IMR-90 (cell line): ENCODE results near the gene SLC26A6. TPM values are rescaled to one million over a fixed set of nuclear protein-coding genes. Genes with fewer than 3 reads are reported as not detected.

Experiments used
- ATAC-seq: fragments of 200-7000 bp; cut with Tn5 transposase; 2 replicates; pipeline ENCODE4 v1.9.1; 2020; ENCODE audit warnings: low read depth, mild to moderate bottlenecking, moderate library complexity
- BruUV-seq: library from RNA; stranded (reverse); fragments of 400-500 nt; replicated peaks from 2 replicates; lab custom pipeline; 2021; lab: Mats Ljungman, UMichigan
- CTCF ChIA-PET: fragments of 300-600 bp; formaldehyde crosslinking; extraction: SDS; loops from one replicate; lab custom pipeline; 2021; ENCODE audit warnings: antibody characterized with exemption; lab: Yijun Ruan, JAX
- POLR2A ChIA-PET: fragments of 300-600 bp; sonication (Branson Sonifier 250); formaldehyde crosslinking; loops from one replicate; lab custom pipeline; 2022; ENCODE audit warnings: antibody characterized with exemption; ENCODE audit not compliant: unreplicated experiment; lab: Charles Lee
- DNase-seq: peaks from one replicate; pipeline ENCODE4 v3.0.0; 2013
- H2AFZ ChIP-seq: replicated peaks from 2 replicates; pipeline ENCODE3; 2013; ENCODE audit warnings: low read length, mild to moderate bottlenecking; ENCODE audit not compliant: poor library complexity
- H2AK5ac ChIP-seq: 2 replicates; pipeline ENCODE4 v1.6.1; 2013; ENCODE audit warnings: low read depth, low read length, inconsistent platforms
- H2AK9ac ChIP-seq: replicated peaks from 2 replicates; pipeline ENCODE3; 2013; ENCODE audit warnings: mild to moderate bottlenecking, low read depth, low read length, moderate library complexity; ENCODE audit not compliant: poor library complexity
- H2BK120ac ChIP-seq: 2 replicates; pipeline ENCODE4 v1.6.1; 2013; ENCODE audit warnings: low read depth, low read length, inconsistent platforms
- H2BK15ac ChIP-seq: 3 replicates; pipeline ENCODE4 v1.6.1; 2013; ENCODE audit warnings: low read depth, low read length, inconsistent platforms
- H2BK20ac ChIP-seq: 2 replicates; pipeline ENCODE4 v1.6.1; 2013; ENCODE audit warnings: low read depth, mild to moderate bottlenecking, inconsistent platforms, low read length, moderate library complexity
- H2BK5ac ChIP-seq: 2 replicates; pipeline ENCODE4 v1.6.1; 2013; ENCODE audit warnings: mild to moderate bottlenecking, low read depth, low read length, inconsistent platforms; ENCODE audit not compliant: poor library complexity, severe bottlenecking
- H3K14ac ChIP-seq: replicated peaks from 2 replicates; pipeline ENCODE4 v1.6.1; 2013; ENCODE audit warnings: low read depth, low read length, inconsistent platforms
- H3K18ac ChIP-seq: 2 replicates; pipeline ENCODE4 v1.6.1; 2013; ENCODE audit warnings: low read depth, low read length, control low read depth
- H3K23ac ChIP-seq: 2 replicates; pipeline ENCODE4 v1.6.1; 2013; ENCODE audit warnings: low read depth, low read length, inconsistent platforms
- H3K27ac ChIP-seq: 2 replicates; pipeline ENCODE4 v1.5.1; 2013; ENCODE audit warnings: mild to moderate bottlenecking, control low read depth, low read length; ENCODE audit not compliant: insufficient read depth
- H3K27me3 ChIP-seq: 2 replicates; pipeline ENCODE4 v1.6.1; 2013; ENCODE audit warnings: low read length; ENCODE audit not compliant: control insufficient read depth, insufficient read depth
- H3K36me3 ChIP-seq: 2 replicates; pipeline ENCODE4 v1.6.1; 2013; ENCODE audit warnings: low read length, mixed read lengths; ENCODE audit not compliant: control insufficient read depth, insufficient read depth
- H3K4ac ChIP-seq: 2 replicates; pipeline ENCODE4 v1.6.1; 2013; ENCODE audit warnings: low read depth, low read length, inconsistent platforms
- H3K4me1 ChIP-seq: 2 replicates; pipeline ENCODE4 v1.6.1; 2013; ENCODE audit warnings: low read length, mixed read lengths; ENCODE audit not compliant: control insufficient read depth, insufficient read depth
- H3K4me2 ChIP-seq: 2 replicates; pipeline ENCODE4 v1.6.1; 2013; ENCODE audit warnings: low read depth, mild to moderate bottlenecking, control low read depth, low read length, moderate library complexity
- H3K4me3 ChIP-seq: 2 replicates; pipeline ENCODE4 v1.5.1; 2013; ENCODE audit warnings: low read depth, mild to moderate bottlenecking, control low read depth, low read length, moderate library complexity; ENCODE audit not compliant: insufficient read depth
- H3K56ac ChIP-seq: 2 replicates; pipeline ENCODE4 v1.6.1; 2013; ENCODE audit warnings: low read length, inconsistent platforms; ENCODE audit not compliant: insufficient read depth; ENCODE audit errors: extremely low read depth
- H3K79me1 ChIP-seq, 2 experiments: 2 replicates each; pipeline ENCODE4 v1.6.1; 2013; ENCODE audit warnings: low read length in 2 of 2, inconsistent platforms in 1 of 2, low read depth in 1 of 2
- H3K9ac ChIP-seq: 2 replicates; pipeline ENCODE4 v1.6.1; 2013; ENCODE audit warnings: low read depth, low read length, control low read depth
- H3K9me1 ChIP-seq: 2 replicates; pipeline ENCODE4 v1.6.1; 2013; ENCODE audit warnings: low read length, inconsistent platforms; ENCODE audit not compliant: insufficient read depth
- H3K9me3 ChIP-seq: 2 replicates; pipeline ENCODE4 v1.6.1; 2013; ENCODE audit warnings: low read length; ENCODE audit not compliant: control insufficient read depth, insufficient read depth
- H4K20me1 ChIP-seq: 2 replicates; pipeline ENCODE4 v1.6.1; 2013; ENCODE audit warnings: low read length, inconsistent platforms; ENCODE audit not compliant: insufficient read depth
- H4K5ac ChIP-seq: 2 replicates; pipeline ENCODE4 v1.6.1; 2013; ENCODE audit warnings: mild to moderate bottlenecking, low read depth, low read length, control low read depth
- H4K8ac ChIP-seq, 2 experiments: 2 replicates each; pipeline ENCODE4 v1.6.1; 2013; ENCODE audit warnings: low read depth in 2 of 2, low read length in 2 of 2, control low read depth in 1 of 2, inconsistent platforms in 1 of 2
- H4K91ac ChIP-seq: 2 replicates; pipeline ENCODE4 v1.6.1; 2013; ENCODE audit warnings: low read depth, low read length, inconsistent platforms; ENCODE audit not compliant: insufficient read depth
- BHLHE40 ChIP-seq: fragments of 150-350 bp; IDR thresholded peaks from 2 replicates; pipeline ENCODE4 v1.6.1; 2016; ENCODE audit warnings: mild to moderate bottlenecking, low read depth, low read length
- NFE2L2 ChIP-seq: fragments of 150-350 bp; IDR thresholded peaks from 2 replicates; pipeline ENCODE4 v1.6.1; 2016; ENCODE audit warnings: low read depth, mild to moderate bottlenecking, low read length
- RAD21 ChIP-seq: IDR thresholded peaks from 2 replicates; pipeline ENCODE4 v1.6.1; 2012; ENCODE audit warnings: low read length, improper control_type of control experiment
- RCOR1 ChIP-seq: IDR thresholded peaks from 2 replicates; pipeline ENCODE4 v1.6.1; 2012; ENCODE audit warnings: mild to moderate bottlenecking, low read length, improper control_type of control experiment; ENCODE audit not compliant: insufficient replicate concordance
- WGBS, 2 experiments: methylation state at CpG; one replicate each; pipeline versions ENCODE4 v1.1.5 to v1.1.7; 2013; ENCODE audit warnings: missing lambda C conversion rate in 2 of 2; ENCODE audit not compliant: insufficient read length in 1 of 2; ENCODE audit errors: extremely low coverage in 2 of 2; 5-methylcytosine and 5-hydroxymethylcytosine counted together
- dilution Hi-C: fragments of 300-500 bp; cut with HindIII; formaldehyde crosslinking; loops from one replicate; pipeline ENCODE4 v1.14.3; 2018; ENCODE audit warnings: low sequenced_read_pairs; ENCODE audit not compliant: unreplicated experiment
- in situ Hi-C: fragments of 300-500 bp; cut with MboI; formaldehyde crosslinking; loops from 3 replicates; pipeline ENCODE4 v1.14.3; 2019; ENCODE audit warnings: low sequenced_read_pairs, inconsistent platforms, mixed read lengths
- intact Hi-C: fragments of 100-400 bp; cut with micrococcal nuclease; formaldehyde crosslinking; loops from 2 replicates; pipeline ENCODE4 v1.10.0; 2022
- polyA plus RNA-seq, 3 experiments: library from polyadenylated mRNA; depleted of rRNA; stranded (reverse); fragments of >200 nt; gene quantifications; 2 replicates each; pipeline ENCODE4 v1.2.3, GENCODE V29; 2012; ENCODE audit warnings: low replicate concordance in 1 of 3
- total RNA-seq: library from RNA; depleted of rRNA; stranded (reverse); fragments of >200 nt; gene quantifications from 2 replicates; pipeline ENCODE4 v1.2.3, GENCODE V29; 2012

Gene SLC26A6
- total and polyA plus RNA-seq, 2 of the 4 experiments (the other 2 are of a cell fraction), result 11.8 to 34.3 TPM

- CTCF ChIA-PET, result no interaction called here
Measured at GRCh38 chr3:48679411-48680391, 44.4 kb upstream of the SLC26A6 start.

More at GRCh38 chr3:48679411-48680391, 44.4 kb upstream of the SLC26A6 start:
- H2BK120ac ChIP-seq, result no peak overlapping the region; the same call in 1 of the 2 replicates
- H2AFZ ChIP-seq, result no peak overlapping the region
- H3K14ac ChIP-seq, result no peak overlapping the region
- no TSS peak for BruUV-seq
- DNase-seq, result no peak
- no peak overlapping the region for H4K91ac ChIP-seq
- no peak overlapping the region for H2BK15ac ChIP-seq
- H3K4me1 ChIP-seq, result peaks cover 31% of the 10 kb centered on the region
- H3K9me3 ChIP-seq, result no peaks in the 10 kb centered on the region
- WGBS, 2 experiments, result 94% methylated on average over 3 of the region's 20 CpGs; no CpG with 5 or more reads in 1 of the 2 experiments
- H3K56ac ChIP-seq, result no peak overlapping the region
- TF ChIP-seq NFE2L2, result peak; percentile 9; the same call in 1 of the 2 replicates
- no peak for TF ChIP-seq BHLHE40
- no peak for TF ChIP-seq RCOR1
- TF ChIP-seq RAD21, result no peak
- peaks cover 14 to 60% of the 10 kb centered on the region in 2 experiments; a peak in 3 of 4 replicates for H3K79me1 ChIP-seq
- H4K5ac ChIP-seq, result no peak overlapping the region
- H3K36me3 ChIP-seq, result peaks cover 64% of the 10 kb centered on the region
- POLR2A ChIA-PET, result no interaction called here
- intact Hi-C loops (loop anchor here (2.0 kb wide), 1 partner anchor 15 kb away; no protein-coding TSS in a partner anchor), dilution Hi-C loops (no loop called here), in situ Hi-C loops (no loop called here)
- H3K4me3 ChIP-seq, result no peak overlapping the region
- peaks cover 51% of the 10 kb centered on the region for H3K9me1 ChIP-seq
- no peaks in the 10 kb centered on the region for H3K27me3 ChIP-seq
- no peak overlapping the region for H4K8ac ChIP-seq
- H2AK5ac ChIP-seq, result no peak overlapping the region
- ATAC-seq, result no peak
- no peak overlapping the region for H3K4me2 ChIP-seq
- H4K20me1 ChIP-seq, result peaks cover 19% of the 10 kb centered on the region
- H3K4ac ChIP-seq, result no peak overlapping the region
- no peak overlapping the region for H2AK9ac ChIP-seq
- H3K27ac ChIP-seq, result peak overlapping the region; percentile 13; the same call in 1 of the 2 replicates
- H2BK5ac ChIP-seq, result no peak overlapping the region
- no peak overlapping the region for H3K18ac ChIP-seq
- H3K9ac ChIP-seq, result no peak overlapping the region
- H3K23ac ChIP-seq, result no peak overlapping the region
- H2BK20ac ChIP-seq, result no peak overlapping the region
